ENCODE measurements around the gene SULF2. TPM values are rescaled to one million over a fixed set of nuclear protein-coding genes. Genes with fewer than 3 reads are reported as not detected.

The SULF2 gene
- total RNA-seq, 1 donor from 2014 or later, result 97.8 TPM

- peaks cover 7% of the 10 kb centered on the region for H3K9me3 Mint-ChIP-seq (ENCODE audit: unreplicated experiment)
- peaks cover 5% of the 10 kb centered on the region for H3K36me3 Mint-ChIP-seq (ENCODE audit: unreplicated experiment)
- H3K27ac Mint-ChIP-seq (ENCODE audit: unreplicated experiment), result peak overlapping the region; percentile 36
- peaks cover 22% of the 10 kb centered on the region for H3K4me1 Mint-ChIP-seq (ENCODE audit: low read depth, unreplicated experiment)
- no peak overlapping the region for H3K4me3 Mint-ChIP-seq (ENCODE audit: unreplicated experiment)
- DNase-seq, result no peak
- no peak for TF ChIP-seq CTCF (IDR thresholded peaks at IDR 0.05; ENCODE audit: partially characterized antibody, unreplicated experiment)
- peaks cover 6% of the 10 kb centered on the region for H3K27me3 Mint-ChIP-seq (ENCODE audit: unreplicated experiment)
Observed at GRCh38 chr20:47765691-47766594, 19.3 kb downstream of the SULF2 start.

GRCh38 chr20:47765271-47765670 lies 20.0 kb downstream of the SULF2 start:
- Mint-ChIP-seq H3K9me3 (ENCODE audit: unreplicated experiment) (peaks cover 7% of the 10 kb centered on the region), H3K4me1 (ENCODE audit: low read depth, unreplicated experiment) (peaks cover 22% of the 10 kb centered on the region), H3K27ac (ENCODE audit: unreplicated experiment) (no peak overlapping the region), H3K27me3 (ENCODE audit: unreplicated experiment) (peaks cover 6% of the 10 kb centered on the region), H3K36me3 (ENCODE audit: unreplicated experiment) (peaks cover 2% of the 10 kb centered on the region), H3K4me3 (ENCODE audit: unreplicated experiment) (no peak overlapping the region)
- no peak for TF ChIP-seq CTCF (IDR thresholded peaks at IDR 0.05; ENCODE audit: partially characterized antibody, unreplicated experiment)
- DNase-seq, result no peak

- DNase-seq, result no peak
- Mint-ChIP-seq H3K27me3 (ENCODE audit: unreplicated experiment) (peaks cover 4% of the 10 kb centered on the region), H3K9me3 (ENCODE audit: unreplicated experiment) (peaks cover 7% of the 10 kb centered on the region), H3K4me3 (ENCODE audit: unreplicated experiment) (no peak overlapping the region), H3K27ac (ENCODE audit: unreplicated experiment) (no peak overlapping the region), H3K4me1 (ENCODE audit: low read depth, unreplicated experiment) (peaks cover 22% of the 10 kb centered on the region), H3K36me3 (ENCODE audit: unreplicated experiment) (no peaks in the 10 kb centered on the region)
- no peak for TF ChIP-seq CTCF (IDR thresholded peaks at IDR 0.05; ENCODE audit: partially characterized antibody, unreplicated experiment)
Observed at GRCh38 chr20:47764154-47764733, 21.0 kb downstream of the SULF2 start.

GRCh38 chr20:47762699-47763268 lies 22.5 kb downstream of the SULF2 start:
- Mint-ChIP-seq H3K27ac (ENCODE audit: unreplicated experiment) (peak overlapping the region; percentile 21), H3K27me3 (ENCODE audit: unreplicated experiment) (peaks cover 4% of the 10 kb centered on the region), H3K9me3 (ENCODE audit: unreplicated experiment) (peaks cover 7% of the 10 kb centered on the region), H3K4me1 (ENCODE audit: low read depth, unreplicated experiment) (peaks cover 27% of the 10 kb centered on the region), H3K4me3 (ENCODE audit: unreplicated experiment) (peak overlapping the region; percentile 68), H3K36me3 (ENCODE audit: unreplicated experiment) (no peaks in the 10 kb centered on the region)
- no peak for TF ChIP-seq CTCF (IDR thresholded peaks at IDR 0.05; ENCODE audit: partially characterized antibody, unreplicated experiment)
- no peak for DNase-seq
